CD4-positive, alpha-beta T cell treated with Interleukin-15 for 1 hour (primary cell): ENCODE measurements around the gene CELSR1.
"Not testable (repeated sequence)": the region's sequence is repeated elsewhere in the genome, so short reads cannot be mapped to it uniquely, and the experiment has no call there.

Experiments
- DNase-seq: peaks from one replicate; pipeline ENCODE4 v3.0.0-alpha.2; 2020

CELSR1 gene

DNA sequence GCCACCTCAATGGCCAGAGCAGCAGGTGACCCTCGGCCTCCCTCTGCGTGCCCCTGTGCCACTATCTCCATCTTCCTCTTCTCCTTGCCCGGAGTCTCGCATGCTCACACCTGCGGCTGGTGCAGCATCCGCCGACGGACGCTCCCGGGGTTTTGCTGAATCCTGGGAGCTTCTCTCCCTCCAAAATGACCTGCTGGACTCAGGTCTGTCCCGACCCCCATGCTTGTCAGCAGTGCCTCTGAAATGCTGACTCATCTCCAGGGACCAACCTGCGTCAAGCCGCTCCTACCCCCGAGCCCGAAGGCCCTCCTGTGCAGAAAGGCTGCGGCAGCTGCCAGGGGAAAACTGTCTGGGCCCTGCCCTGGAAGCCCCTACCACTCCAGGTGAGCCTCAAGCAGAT, 58.4 kb downstream of the CELSR1 start:
- no peak for DNase-seq

DNA sequence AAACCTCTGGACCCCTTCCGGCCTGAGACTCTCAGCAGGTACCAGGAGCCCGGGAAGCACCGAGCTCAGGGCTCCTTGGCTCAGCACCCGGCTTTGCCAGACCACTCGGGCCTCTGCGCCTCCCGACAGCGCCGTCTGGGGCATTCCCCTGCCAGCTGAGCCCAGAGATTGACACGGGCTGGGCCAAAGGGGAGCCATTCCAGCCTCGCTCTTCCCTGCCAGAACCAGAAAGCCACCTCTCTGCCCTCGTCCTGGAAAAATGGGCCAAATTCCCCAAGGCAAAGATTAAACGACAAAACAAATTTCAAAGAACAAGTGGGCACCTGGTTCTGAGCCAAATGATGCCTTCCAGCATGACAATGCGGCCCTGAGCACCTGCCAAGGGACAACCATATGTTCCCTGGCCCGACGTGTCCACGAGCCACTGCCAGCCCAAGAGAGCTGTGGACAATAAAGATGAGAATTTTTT, 59.3 kb downstream of the CELSR1 start:
- no peak for DNase-seq

DNA sequence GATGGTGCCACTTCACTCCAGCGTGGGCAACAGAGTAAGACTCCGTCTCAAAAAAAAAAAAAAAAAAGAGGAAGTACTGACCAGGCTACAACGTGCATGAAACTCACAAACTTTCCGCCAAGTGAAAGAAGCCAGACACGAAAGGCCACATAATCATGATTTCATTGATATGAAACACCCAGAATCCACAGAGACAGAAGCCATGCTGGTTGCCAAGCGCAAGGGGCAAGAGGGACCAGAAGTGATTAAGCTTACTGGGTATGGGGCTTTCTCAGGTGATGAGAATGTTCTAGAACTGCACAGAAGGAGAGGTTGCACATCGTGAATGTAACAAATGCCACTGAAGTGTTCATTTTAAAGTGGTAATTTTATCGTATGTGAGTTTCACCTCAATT, 60.9 kb downstream of the CELSR1 start:
- peak; percentile 64 for DNase-seq

DNA sequence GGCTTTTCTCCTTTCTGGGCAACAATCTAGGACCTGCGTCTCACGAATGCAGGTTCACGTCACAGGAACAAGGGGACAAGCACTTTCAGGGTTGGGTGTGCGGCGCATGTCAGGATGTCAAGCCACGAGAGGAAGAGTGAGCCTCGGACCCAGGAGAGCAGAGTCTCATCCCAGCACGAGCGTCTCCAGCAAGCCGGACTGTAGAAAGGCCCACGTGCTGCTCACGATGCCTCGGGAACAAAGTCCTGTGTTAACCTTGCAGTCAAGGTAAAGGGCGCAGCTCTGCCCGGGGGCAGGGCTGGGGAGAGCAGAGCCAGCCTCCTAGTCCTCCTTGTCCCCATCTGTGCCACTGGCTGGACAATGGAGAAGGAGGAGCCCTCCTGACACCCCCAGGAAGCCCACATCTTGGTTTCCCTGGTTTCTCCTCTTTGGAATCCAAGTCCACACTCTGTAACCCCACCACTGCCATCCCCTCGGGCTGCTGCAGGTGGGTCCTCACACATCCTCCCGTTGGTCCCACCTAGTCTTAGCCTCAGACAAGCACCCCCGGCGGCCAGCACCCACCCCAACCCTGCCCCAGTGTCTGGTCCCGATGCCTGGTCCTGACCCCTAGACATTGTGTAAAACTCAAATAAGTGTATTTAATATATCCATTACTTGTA, 63.4 kb downstream of the CELSR1 start:
- no peak for DNase-seq

DNA sequence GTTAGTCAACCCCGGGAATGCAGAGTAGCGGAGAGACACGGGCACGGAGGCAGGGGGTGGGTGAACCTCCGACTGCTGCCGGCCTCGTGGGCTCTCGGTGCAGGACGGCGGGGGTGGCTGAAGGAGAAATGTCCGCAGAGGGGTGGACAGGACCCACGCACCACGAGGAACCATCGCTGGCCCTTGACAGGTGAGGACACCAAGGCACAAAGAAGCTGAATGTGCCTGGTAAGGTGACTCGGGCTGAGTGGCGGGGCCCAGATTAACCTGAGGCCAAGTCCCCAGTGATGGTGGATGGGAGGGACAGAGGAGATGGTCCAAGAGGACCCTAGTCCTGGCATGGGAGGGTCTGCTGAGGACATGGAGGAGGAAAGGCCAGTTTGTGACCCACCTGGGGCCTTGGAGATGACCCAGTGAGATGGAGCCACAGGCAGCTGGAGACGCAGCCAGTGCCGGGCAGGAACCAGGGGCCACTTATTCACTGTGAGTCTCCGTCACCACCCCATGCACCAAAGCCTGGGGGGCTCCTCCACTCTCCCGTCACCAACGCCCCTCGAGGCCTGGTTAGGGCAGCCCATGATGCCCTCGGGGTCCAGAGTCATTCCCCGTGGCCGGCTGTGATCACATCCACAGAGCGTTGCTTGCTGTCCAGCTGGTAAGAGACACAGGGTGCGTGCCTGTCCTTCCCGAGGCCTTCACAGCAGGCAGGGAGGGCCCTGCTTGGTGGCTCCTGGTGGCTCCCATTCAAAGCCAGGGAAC, 64.2 kb downstream of the CELSR1 start:
- no peak for DNase-seq

DNA sequence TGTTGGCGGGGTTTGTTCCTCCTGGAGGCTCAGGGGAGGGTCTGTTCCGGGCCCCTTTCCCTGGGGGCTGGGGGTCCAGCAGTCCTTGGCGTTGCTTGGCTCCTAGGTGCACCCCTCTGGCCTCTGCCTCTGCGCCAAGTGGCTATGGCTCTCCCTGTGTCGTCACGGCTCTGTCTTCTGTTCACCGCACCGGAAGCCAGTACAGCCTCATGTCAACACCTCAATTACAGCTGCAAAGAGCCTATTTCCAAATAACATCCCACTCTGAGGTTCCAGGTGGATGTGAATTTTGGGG, 64.8 kb downstream of the CELSR1 start:
- no peak for DNase-seq

DNA sequence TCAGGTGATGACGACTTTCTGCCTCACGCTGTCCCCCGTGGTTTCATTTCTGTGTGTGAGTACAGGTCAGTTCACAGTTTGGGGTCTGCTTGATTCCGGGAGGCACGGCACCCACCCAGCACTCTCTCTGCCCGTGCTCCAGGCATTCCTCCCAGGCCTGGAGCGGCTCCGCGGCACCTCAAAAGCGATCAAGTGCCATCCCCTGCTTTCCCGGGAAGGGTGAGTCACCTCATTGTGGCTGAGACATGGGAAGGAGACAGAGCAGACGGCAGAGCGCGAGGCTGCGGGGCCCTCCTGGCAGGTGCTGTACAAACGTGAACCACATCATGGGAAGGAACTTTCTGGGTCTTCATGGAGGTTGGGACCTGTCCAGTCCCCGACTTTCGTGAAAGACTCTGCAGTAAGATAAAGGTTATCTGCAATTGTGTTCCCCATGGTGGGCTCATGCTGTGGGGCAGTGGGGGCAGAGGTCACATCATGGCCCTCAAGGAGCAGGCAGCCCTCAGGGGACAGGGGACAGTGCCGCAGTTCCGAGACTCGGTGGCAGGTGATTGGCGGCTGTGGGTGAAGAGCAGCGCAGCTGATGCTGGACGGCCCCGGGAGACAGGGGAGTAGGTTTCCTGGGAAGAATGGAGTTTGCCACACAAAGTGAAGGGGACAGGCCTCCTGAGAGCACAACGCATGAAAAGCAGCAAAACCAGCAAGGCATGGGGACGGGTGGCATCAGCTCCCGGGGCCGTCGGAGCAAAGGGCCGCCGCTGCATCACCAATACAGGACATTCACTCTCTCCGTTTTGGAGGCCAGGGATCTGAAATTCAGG, 65.3 kb downstream of the CELSR1 start:
- no peak for DNase-seq

DNA sequence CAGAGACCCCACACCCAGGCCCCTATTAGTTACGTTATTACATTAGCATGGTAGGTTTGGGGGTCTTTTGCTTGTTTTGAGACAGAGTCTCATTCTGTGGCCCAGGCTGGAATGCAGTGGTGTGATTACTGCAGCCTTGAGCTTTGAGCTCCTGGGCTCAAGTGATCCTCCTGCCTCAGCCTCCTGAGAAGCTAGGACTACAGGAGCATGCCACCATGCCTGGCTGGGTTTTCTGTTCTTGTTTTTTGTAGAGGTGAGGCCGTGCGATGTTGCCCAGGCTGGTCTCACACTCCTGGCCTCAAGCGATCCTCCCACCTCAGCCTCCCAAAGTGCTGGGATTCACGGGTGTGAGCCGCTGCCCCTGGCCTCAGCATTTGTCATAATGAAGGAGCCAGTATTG, 66.1 kb downstream of the CELSR1 start:
- not testable (repeated sequence) for DNase-seq

DNA sequence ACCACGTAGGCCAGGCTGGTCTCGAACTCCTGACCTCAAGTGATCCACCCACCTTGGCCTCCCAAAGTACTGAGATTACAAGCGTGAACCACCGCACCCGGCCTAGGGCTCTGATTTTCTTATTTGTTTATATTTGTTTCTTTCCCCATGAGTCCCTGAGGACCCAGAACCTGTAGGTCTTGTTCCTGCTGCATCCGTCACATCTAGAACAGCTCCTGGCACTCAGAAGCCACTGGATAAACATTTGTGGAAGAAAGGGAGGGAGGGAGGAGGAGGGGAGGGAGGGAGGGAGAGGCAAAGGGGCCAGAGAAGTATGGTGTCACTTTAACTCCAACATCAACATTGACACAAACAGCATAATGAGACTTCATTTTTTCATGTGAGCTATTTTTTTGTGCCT, 67.7 kb downstream of the CELSR1 start:
- no peak for DNase-seq

DNA sequence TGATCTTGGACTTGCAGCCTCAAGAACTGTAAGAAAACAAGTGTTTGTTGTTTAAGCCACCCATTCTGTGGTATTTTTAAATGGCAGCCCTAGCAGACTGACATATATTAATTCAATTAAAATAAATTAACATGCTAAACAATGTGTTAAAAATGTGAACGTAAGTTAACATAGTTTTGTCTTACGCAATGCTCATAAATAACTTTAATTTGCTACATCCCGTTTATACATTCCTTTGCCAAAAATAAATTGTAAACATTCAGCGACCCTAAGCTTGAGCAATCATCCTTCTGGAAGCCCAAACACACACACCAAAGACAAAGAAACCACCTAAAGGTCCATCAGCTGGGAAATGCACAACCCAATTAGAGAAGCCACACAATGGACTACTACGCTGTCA, 70.4 kb downstream of the CELSR1 start:
- no peak for DNase-seq

DNA sequence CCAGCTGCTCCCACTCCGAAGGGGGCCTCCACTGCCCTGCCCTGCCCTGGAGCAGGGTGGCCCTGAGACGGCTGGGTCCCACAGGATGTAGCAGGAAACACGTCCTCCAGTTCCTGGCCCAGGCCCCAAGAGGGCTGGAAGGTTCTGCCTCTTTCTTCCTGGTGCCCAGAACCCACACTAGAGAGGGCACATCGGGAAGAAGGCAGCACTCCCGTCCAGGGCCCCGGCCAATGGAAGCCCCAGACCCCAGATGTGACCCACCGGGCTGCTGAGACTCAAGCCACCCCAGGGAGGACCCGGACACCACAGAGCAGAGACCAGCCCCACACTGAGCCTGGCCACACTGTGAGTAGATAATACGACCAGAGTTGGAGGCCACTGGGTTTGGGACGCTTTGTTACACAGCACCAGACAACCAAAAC, 71.2 kb downstream of the CELSR1 start:
- no peak for DNase-seq

DNA sequence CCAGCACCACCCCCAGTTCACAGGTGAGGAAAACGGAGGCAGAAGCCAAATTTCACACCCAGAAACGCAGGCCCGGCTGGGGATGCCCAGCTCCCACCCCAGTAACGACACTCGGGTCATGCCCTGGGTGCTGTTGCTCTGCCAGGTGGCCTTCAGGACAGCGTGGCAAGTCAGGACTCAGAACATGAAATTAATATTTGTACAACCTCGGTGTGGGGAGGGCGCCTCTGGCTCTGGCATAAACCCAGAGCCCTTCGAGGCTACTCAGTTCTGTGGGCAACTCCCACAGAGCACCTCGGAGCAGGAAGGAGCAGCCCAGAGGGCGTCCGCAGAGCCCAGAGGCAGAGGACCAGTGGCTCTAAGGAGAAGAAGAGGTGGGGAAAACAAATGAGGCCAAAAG, 71.6 kb downstream of the CELSR1 start:
- no peak for DNase-seq

DNA sequence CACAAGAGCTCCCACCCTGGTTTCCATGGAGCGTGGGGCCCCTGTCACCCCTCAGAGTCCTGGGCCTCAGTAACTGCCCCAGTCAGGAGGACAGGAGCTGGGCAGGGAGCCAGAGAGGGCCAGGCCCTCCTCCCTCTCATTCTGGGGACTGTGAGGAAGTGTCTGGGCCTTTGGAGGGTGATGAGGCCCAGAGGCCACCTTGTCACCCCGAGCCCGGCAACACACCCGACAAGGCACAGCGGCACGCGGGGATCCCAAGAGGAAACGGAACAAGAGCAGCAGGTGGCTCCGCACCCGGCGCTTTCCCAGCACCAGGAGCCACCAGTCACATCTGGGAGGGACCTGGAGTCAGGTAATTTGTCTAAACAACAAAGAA, 72.1 kb downstream of the CELSR1 start:
- no peak for DNase-seq

DNA sequence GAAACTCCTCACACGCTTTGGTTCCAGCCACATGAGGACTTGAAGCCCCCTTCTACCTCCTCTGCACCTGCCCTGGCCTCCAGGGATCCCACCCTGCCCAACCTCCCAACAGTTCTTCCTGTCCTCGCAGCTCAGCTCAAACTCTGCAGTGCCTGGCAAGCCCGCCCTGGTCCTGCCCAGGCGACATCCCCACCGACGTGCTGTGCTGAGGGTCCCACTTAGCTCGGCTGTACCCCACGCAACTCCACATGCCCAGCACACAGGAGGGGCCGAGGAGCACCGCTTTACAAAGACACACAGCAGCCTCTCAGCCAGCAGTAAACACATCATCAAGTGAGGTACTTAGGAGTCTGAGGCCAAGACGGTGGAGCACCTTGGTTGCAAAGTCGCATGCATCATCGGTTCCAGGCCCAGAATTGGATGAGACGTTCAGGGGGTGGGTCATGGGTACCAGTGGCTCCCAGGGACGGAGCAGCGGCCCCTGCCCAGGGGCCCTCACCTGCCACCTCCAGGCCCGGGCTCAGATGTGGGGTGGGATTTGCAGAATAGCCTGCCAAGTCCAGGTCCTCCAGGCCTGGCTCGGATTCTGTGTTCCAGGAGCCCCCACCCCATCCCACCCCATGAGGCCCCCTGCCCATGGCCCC, 72.6 kb downstream of the CELSR1 start:
- DNase-seq, result no peak

DNA sequence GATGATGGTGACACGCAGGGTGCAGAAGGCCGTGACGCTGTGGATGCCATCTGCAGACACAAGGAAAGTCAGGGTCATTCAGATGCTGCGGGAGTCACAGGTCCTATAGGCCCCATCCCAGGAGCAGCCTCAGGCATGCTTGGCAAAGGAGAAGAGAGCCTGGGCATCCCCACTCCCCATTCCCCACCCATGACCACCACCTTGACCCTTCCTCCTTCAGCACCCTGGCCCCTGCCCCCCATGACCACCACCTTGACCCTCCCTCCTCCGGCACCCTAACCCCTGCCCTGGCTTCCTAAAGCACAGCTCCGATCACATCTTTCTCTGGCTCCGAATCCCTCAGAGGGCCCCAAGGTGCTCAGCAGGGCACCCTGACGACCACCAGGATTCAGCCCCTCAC, 73.1 kb downstream of the CELSR1 start:
- no peak for DNase-seq

DNA sequence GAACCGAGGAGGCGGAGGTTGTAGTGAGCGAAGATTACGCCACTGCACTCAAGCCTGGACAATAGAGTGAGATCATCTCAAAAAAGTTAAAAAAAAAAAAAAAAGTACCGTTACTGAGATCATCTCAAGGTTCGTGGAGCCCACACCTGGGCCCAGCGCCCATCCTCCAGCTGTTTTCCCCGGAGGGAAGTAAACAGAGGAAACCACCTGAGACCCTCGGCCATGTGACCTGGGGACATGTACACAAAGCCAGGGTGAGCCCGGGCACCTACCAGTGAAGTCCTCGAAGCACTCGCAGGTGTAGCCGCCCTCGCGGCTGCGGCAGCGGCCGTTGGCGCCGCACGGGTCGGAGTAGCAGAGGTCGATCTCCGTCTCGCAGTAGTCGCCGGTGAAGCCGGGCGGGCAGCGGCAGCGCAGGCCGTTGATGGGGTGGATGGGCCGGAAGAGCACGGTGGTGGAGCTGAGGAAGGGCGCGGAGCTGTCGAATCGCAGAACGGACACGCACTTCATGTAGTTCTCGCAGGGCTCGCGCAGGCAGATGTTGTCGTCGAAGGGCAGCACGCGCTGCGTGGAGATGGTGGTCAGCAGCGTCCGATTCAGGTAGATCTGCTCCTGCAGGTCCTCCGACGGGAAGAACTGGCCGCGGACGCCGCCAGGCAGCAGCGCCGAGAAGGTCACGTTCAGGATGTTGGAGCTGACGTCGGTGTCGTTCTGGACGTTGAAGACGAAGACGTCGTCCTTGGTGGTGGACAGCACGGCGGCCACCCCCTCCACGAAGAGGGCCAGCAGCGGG, 73.8 kb downstream of the CELSR1 start:
- DNase-seq, result no peak

DNA sequence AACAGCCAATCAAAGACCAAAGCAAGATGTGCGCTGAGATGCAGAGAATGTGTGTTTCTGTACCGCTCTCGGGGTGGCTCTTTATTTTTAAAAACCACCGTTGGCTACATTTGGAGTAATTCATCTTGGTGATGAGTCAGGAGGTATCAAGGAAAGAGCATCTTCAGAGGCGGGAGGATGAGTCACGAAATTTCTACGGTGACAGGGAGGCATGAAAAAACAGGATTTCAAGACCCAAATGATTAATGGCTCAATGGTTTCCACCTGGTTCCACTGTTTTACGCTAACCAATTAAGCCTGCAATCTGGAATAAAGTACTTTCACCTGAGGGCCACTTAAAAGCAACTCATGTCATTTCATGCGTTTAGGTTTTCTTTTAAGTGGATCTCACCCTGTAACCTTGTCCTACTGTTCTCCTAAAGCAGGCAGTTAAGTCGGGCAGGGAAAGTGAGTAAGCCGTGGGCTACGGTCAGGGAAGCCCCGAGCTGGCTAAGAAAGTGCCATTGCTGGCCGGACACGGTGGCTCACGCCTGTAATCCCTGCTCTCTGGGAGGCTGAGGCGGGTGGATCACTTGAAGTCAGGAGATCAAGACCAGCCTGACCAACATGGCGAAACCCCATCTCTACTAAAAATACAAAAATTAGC, 74.6 kb downstream of the CELSR1 start:
- no peak for DNase-seq

DNA sequence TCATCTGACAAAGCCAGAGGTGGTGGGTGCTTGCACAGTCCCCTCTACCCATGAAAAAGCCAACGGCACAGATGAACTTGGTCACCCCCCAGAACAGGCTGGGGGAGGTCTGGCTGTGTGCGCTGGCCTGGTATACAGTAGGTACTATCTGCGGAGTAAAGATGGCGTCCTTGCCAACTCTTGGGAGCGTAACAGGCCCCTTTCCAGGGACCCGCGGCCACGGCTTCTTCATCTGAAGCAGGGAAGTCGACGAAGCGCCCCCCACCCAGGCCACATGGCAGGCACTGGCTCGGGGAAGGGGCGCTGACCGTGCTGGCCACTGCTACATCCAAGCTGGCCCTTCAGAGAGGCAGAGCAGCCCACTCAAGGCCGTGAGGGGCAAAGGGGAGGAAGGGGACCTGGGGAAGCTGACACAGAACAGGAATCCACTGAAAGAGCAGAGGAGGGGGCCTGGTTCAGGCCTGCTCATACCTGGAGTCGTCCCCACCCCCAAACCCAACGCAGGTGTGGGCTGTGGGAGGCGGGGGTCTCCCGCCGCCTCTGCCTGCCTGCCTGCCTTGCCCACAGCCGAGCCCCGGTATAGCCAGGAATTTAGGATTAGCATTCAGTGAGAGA, 75.7 kb downstream of the CELSR1 start:
- DNase-seq, result no peak

DNA sequence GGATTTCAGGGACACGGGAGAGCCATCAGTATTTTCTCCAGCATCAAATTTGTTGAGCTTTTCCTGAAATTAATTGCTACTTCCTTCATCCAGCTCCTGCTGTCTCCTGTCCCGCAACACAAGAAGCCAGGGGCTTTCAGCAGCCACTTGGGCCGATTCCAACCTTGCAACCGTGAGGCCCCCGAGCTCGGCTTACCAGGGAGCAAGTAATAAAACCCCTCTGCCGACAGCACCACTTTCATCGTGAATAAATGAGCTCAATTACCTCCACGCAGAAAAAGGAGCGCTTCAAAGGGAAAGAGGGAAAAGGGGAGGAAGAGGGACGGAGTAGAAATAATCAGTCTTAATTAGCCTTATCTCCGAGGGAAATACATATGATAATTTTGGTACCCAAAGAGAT, 76.6 kb downstream of the CELSR1 start:
- no peak for DNase-seq

DNA sequence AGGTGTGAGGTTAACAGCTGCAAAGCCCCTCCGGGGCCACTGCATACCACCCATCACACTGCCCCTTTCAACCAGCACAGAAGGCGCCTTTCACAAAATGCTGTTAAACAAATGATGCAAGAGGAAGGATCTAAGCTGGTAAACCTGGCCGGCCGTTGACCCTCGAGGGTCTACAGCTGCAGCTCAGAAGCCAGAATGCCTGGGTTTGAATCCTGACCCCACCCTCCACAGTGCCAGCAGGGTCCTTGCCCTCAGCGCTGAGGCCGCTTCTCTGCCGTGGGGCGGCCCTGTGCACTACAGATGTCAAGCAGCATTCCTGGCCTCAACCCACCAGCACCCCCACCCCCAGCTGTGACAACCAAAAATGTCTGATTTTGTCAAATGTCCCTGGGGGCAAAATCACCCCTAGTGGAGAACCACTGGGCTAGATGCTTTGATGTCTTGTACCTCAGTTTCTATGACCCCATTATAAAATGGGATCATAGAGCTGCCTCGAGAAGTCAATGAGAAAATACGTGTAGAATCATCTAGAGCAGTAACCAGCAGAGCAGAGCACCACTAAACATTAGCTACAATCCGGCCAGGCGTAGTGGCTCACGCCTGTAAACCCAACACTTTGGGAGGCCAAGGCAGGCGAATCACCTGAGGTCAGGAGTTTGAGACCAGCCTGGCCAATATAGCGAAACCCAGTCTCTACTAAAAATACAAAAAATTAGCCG, 77.9 kb downstream of the CELSR1 start:
- DNase-seq, result no peak

DNA sequence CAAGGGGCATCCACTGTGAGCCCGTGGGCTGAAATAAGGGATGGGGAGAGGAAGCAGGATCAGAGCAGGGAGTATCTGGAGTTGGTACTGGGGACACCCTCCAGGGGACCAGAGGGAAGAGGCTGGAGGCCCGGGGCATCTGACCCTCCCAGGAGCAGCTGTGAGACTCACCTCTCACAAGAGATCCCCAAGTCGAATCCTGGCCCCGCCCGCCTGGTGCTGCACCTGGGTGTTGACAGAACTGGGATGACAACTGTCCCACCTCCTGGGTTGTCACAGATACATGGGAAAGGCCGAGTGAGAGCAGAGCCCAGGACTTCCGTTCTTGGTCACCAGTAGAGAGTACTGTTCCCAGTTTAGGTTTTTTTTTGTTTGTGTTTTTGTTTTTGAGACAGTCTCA, 78.9 kb downstream of the CELSR1 start:
- no peak for DNase-seq
